WTC11 (cell line): Measurements from ENCODE around the gene COG1. TPM values are rescaled to one million over a fixed set of nuclear protein-coding genes. Genes with fewer than 3 reads are reported as not detected.
A peak's percentile ranks its signal among the peaks of the same experiment; 100 is the strongest.

Source experiments
- ATAC-seq: fragments of 200-7000 bp; cut with Tn5 transposase; 2 replicates; pipeline ENCODE4 v1.10.0; 2021; ENCODE audit warnings: mild to moderate bottlenecking, moderate library complexity
- CTCF ChIA-PET: fragments of 300-600 bp; sonication (Branson Sonifier 250); formaldehyde crosslinking; loops from one replicate; lab custom pipeline; 2021; ENCODE audit warnings: antibody characterized with exemption; lab: Charles Lee
- POLR2A ChIA-PET: fragments of 350-600 bp; sonication (Branson Sonifier 250); formaldehyde crosslinking; loops from one replicate; lab custom pipeline; 2021; ENCODE audit warnings: antibody characterized with exemption; lab: Charles Lee
- DNase-seq: peaks from one replicate; pipeline ENCODE4 v3.0.0; 2021; ENCODE audit warnings: low spot score
- H3K27ac Mint-ChIP-seq: 2 replicates; pipeline ENCODE4 v1.8.0; 2021; ENCODE audit warnings: mixed read lengths
- H3K27me3 Mint-ChIP-seq: 2 replicates; pipeline ENCODE4 v1.8.0; 2021; ENCODE audit warnings: low read depth, mild to moderate bottlenecking, moderate library complexity, mixed read lengths
- H3K36me3 Mint-ChIP-seq: 2 replicates; pipeline ENCODE4 v1.8.0; 2021; ENCODE audit warnings: mixed read lengths
- H3K4me1 Mint-ChIP-seq: 2 replicates; pipeline ENCODE4 v1.8.0; 2022; ENCODE audit warnings: mixed read lengths
- H3K4me3 Mint-ChIP-seq: 2 replicates; pipeline ENCODE4 v1.8.0; 2021; ENCODE audit warnings: mild to moderate bottlenecking, moderate library complexity, mixed read lengths
- H3K9me3 Mint-ChIP-seq: 2 replicates; pipeline ENCODE4 v1.8.0; 2021; ENCODE audit warnings: mixed read lengths
- ARID4B ChIP-seq: sonication (generic); formaldehyde crosslinking; IDR thresholded peaks from 2 replicates; pipeline ENCODE4 v1.8.0; 2023; ENCODE audit warnings: missing genetic modification reagents, mild to moderate bottlenecking, borderline replicate concordance
- E2F4 ChIP-seq: sonication (generic); formaldehyde crosslinking; IDR thresholded peaks from 2 replicates; pipeline ENCODE4 v1.8.1; 2022; ENCODE audit warnings: low read depth, mild to moderate bottlenecking, moderate library complexity, missing genetic modification reagents, borderline replicate concordance
- GABPB1 ChIP-seq: sonication (generic); formaldehyde crosslinking; IDR thresholded peaks from 2 replicates; pipeline ENCODE4 v1.8.1; 2023; ENCODE audit warnings: mild to moderate bottlenecking, missing genetic modification reagents
- MYBL2 ChIP-seq: sonication (generic); formaldehyde crosslinking; IDR thresholded peaks from 2 replicates; pipeline ENCODE4 v1.8.1; 2023; ENCODE audit warnings: mild to moderate bottlenecking, moderate library complexity, missing genetic modification reagents
- PRRX2 ChIP-seq: fragments of 250-450 bp; sonication (Bioruptor Pico); IDR thresholded peaks from 2 replicates; pipeline ENCODE4 v1.8.0; 2021; ENCODE audit warnings: mild to moderate bottlenecking
- RORB ChIP-seq: fragments of 250-450 bp; sonication (Bioruptor Pico); IDR thresholded peaks from 2 replicates; pipeline ENCODE4 v1.9.0; 2021; ENCODE audit warnings: mild to moderate bottlenecking
- SOX15 ChIP-seq: fragments of 250-450 bp; sonication (Bioruptor Pico); IDR thresholded peaks from 2 replicates; pipeline ENCODE4 v1.9.0; 2021; ENCODE audit warnings: mild to moderate bottlenecking
- TEAD1 ChIP-seq: sonication (generic); formaldehyde crosslinking; IDR thresholded peaks from 2 replicates; pipeline ENCODE4 v1.8.0; 2022; ENCODE audit warnings: mild to moderate bottlenecking, missing genetic modification reagents
- ZNF121 ChIP-seq: sonication (generic); formaldehyde crosslinking; IDR thresholded peaks from 2 replicates; pipeline ENCODE4 v1.8.0; 2023; ENCODE audit warnings: missing genetic modification reagents
- ZNF263 ChIP-seq: sonication (generic); formaldehyde crosslinking; IDR thresholded peaks from 2 replicates; pipeline ENCODE4 v1.8.1; 2022; ENCODE audit warnings: low read depth, mild to moderate bottlenecking, moderate library complexity, missing genetic modification reagents
- ZNF423 ChIP-seq: fragments of 250-450 bp; sonication (Bioruptor Pico); IDR thresholded peaks from 2 replicates; pipeline ENCODE4 v2.1.2; 2022; ENCODE audit warnings: mild to moderate bottlenecking, moderate library complexity
- total RNA-seq: library from RNA; stranded (reverse); gene quantifications from 3 replicates; pipeline ENCODE4 v1.2.3, GENCODE V29; 2021
- TF ChIP-seq, protein P1 (sequence below): sonication (generic); formaldehyde crosslinking; IDR thresholded peaks from 2 replicates; pipeline ENCODE4 v1.8.0; 2022; ENCODE audit warnings: mild to moderate bottlenecking, missing genetic modification reagents
- TF ChIP-seq, protein P2 (sequence below): sonication (generic); formaldehyde crosslinking; conservative IDR thresholded peaks from 2 replicates; pipeline ENCODE4 v1.8.1; 2022; ENCODE audit warnings: mild to moderate bottlenecking, missing genetic modification reagents
- TF ChIP-seq, protein P3 (sequence below): sonication (generic); formaldehyde crosslinking; IDR thresholded peaks from 2 replicates; pipeline ENCODE4 v1.8.0; 2023; ENCODE audit warnings: mild to moderate bottlenecking, missing genetic modification reagents
- TF ChIP-seq, protein P4 (sequence below): sonication (generic); formaldehyde crosslinking; IDR thresholded peaks from 2 replicates; pipeline ENCODE4 v1.8.0; 2022; ENCODE audit warnings: missing genetic modification reagents

Gene COG1
- total RNA-seq, 1 experiment from 2014 or later, result 22.6 TPM

DNA sequence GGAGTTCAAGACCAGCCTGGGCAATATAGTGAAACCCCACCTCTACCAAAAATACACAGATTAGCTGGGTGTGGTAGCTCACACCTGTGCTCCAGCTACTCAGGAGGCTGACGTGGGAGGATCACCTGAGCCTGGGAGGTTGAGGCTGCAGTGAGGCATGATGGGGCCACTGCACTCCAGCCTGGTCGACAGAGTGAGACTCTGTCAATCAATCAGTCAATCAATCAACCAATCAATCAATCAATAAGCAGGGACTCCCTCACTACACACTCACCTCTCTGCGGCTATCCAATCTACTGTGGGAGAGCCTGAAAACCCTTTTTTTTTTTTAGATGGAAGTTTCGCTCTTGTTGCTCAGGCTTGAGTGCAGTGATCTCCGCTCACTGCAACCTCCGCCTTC, 37.2 kb downstream of the COG1 start:
- Mint-ChIP-seq H3K4me3 (peak overlapping the region; percentile 97), H3K36me3 (peaks cover 8% of the 10 kb centered on the region), H3K27me3 (no peaks in the 10 kb centered on the region), H3K9me3 (no peaks in the 10 kb centered on the region), H3K4me1 (peaks cover 61% of the 10 kb centered on the region), H3K27ac (no peak overlapping the region; the same call in 1 of the 2 replicates)
- CTCF ChIA-PET, result interaction anchor here (0.8 to 1.4 kb wide), 2 partner anchors 33 to 140 kb away, joined by 5 to 6 read pairs; no protein-coding TSS in a partner anchor
- ATAC-seq, result no peak
- POLR2A ChIA-PET, result no interaction called here
- DNase-seq, result no peak
- TF ChIP-seq ZNF121 (CRISPR knock-in tag) (peak; percentile 80), SOX15 (CRISPR knock-in tag) (no peak)

DNA sequence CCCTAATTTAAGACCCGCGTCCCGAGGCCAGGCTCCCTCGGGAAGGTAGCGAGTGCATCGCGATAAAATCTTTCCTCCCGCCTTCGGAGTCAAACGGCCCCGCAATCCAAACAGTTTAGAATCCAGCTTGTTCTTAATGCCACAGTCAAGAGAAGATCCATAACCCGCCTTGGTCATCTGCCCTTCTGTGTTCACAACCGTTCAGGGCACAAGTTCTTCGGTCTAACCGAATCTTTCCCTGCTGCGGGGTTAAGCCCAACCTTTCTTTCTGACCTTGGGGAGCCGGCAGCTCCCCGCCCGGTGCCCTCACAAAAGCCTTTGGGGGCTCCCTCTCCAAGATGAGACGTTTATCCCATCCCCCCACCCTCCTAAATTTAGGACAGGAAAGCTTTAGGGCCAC, 38.5 kb downstream of the COG1 start:
- ATAC-seq, result no peak
- POLR2A ChIA-PET, result interaction anchor here (0.6 to 0.9 kb wide), 3 partner anchors 24 to 80 kb away, joined by 3 to 5 read pairs (median 4); no protein-coding TSS in a partner anchor
- TF ChIP-seq, protein P1, sequence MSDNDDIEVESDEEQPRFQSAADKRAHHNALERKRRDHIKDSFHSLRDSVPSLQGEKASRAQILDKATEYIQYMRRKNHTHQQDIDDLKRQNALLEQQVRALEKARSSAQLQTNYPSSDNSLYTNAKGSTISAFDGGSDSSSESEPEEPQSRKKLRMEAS (CRISPR knock-in tag), result no peak
- TF ChIP-seq ZNF423 (CRISPR knock-in tag), result no peak
- TF ChIP-seq, protein P2, sequence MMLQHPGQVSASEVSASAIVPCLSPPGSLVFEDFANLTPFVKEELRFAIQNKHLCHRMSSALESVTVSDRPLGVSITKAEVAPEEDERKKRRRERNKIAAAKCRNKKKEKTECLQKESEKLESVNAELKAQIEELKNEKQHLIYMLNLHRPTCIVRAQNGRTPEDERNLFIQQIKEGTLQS, result no peak
- TF ChIP-seq E2F4 (CRISPR knock-in tag), result no peak
- TF ChIP-seq ZNF263 (CRISPR knock-in tag), result no peak
- TF ChIP-seq RORB (CRISPR knock-in tag), result no peak
- no peak for TF ChIP-seq PRRX2 (CRISPR knock-in tag)
- no peak for DNase-seq
- peaks cover 53% of the 10 kb centered on the region for H3K4me1 Mint-ChIP-seq
- peaks cover 16% of the 10 kb centered on the region for H3K36me3 Mint-ChIP-seq
- CTCF ChIA-PET, result interaction anchor here (1.1 to 2.8 kb wide), 10 partner anchors 8 to 968 kb away, joined by 3 to 18 read pairs (median 5); no protein-coding TSS in a partner anchor
- H3K27ac Mint-ChIP-seq, result peak overlapping the region; percentile 93
- no peaks in the 10 kb centered on the region for H3K27me3 Mint-ChIP-seq
- no peaks in the 10 kb centered on the region for H3K9me3 Mint-ChIP-seq
- peak overlapping the region; percentile 97 for H3K4me3 Mint-ChIP-seq

- peaks cover 47% of the 10 kb centered on the region for H3K4me1 Mint-ChIP-seq
- H3K36me3 Mint-ChIP-seq, result peaks cover 20% of the 10 kb centered on the region
- DNase-seq (peak; percentile 97), ATAC-seq (peak; percentile 92)
- no peaks in the 10 kb centered on the region for H3K27me3 Mint-ChIP-seq
- H3K9me3 Mint-ChIP-seq, result no peaks in the 10 kb centered on the region
- ChIA-PET POLR2A (interaction anchor here (0.6 to 1.3 kb wide), 7 partner anchors 9 to 110 kb away, joined by 3 to 8 read pairs (median 3); no protein-coding TSS in a partner anchor), CTCF (interaction anchor here (0.7 to 2.8 kb wide), 17 partner anchors 8 to 968 kb away, joined by 3 to 18 read pairs (median 4); partner anchors contain the start of gene COG1)
- peak overlapping the region; percentile 97 for H3K4me3 Mint-ChIP-seq
- peak overlapping the region; percentile 97 for H3K27ac Mint-ChIP-seq
- TF ChIP-seq, protein P3, sequence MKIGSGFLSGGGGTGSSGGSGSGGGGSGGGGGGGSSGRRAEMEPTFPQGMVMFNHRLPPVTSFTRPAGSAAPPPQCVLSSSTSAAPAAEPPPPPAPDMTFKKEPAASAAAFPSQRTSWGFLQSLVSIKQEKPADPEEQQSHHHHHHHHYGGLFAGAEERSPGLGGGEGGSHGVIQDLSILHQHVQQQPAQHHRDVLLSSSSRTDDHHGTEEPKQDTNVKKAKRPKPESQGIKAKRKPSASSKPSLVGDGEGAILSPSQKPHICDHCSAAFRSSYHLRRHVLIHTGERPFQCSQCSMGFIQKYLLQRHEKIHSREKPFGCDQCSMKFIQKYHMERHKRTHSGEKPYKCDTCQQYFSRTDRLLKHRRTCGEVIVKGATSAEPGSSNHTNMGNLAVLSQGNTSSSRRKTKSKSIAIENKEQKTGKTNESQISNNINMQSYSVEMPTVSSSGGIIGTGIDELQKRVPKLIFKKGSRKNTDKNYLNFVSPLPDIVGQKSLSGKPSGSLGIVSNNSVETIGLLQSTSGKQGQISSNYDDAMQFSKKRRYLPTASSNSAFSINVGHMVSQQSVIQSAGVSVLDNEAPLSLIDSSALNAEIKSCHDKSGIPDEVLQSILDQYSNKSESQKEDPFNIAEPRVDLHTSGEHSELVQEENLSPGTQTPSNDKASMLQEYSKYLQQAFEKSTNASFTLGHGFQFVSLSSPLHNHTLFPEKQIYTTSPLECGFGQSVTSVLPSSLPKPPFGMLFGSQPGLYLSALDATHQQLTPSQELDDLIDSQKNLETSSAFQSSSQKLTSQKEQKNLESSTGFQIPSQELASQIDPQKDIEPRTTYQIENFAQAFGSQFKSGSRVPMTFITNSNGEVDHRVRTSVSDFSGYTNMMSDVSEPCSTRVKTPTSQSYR, result no peak
- TF ChIP-seq, protein P4, sequence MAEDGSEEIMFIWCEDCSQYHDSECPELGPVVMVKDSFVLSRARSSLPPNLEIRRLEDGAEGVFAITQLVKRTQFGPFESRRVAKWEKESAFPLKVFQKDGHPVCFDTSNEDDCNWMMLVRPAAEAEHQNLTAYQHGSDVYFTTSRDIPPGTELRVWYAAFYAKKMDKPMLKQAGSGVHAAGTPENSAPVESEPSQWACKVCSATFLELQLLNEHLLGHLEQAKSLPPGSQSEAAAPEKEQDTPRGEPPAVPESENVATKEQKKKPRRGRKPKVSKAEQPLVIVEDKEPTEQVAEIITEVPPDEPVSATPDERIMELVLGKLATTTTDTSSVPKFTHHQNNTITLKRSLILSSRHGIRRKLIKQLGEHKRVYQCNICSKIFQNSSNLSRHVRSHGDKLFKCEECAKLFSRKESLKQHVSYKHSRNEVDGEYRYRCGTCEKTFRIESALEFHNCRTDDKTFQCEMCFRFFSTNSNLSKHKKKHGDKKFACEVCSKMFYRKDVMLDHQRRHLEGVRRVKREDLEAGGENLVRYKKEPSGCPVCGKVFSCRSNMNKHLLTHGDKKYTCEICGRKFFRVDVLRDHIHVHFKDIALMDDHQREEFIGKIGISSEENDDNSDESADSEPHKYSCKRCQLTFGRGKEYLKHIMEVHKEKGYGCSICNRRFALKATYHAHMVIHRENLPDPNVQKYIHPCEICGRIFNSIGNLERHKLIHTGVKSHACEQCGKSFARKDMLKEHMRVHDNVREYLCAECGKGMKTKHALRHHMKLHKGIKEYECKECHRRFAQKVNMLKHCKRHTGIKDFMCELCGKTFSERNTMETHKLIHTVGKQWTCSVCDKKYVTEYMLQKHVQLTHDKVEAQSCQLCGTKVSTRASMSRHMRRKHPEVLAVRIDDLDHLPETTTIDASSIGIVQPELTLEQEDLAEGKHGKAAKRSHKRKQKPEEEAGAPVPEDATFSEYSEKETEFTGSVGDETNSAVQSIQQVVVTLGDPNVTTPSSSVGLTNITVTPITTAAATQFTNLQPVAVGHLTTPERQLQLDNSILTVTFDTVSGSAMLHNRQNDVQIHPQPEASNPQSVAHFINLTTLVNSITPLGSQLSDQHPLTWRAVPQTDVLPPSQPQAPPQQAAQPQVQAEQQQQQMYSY, result peak; percentile 42; the same call in 1 of the 2 replicates
- TF ChIP-seq GABPB1 (CRISPR knock-in tag) (peak; percentile 60), TEAD1 (CRISPR knock-in tag) (no peak), ARID4B (peak; percentile 56; the same call in 1 of the 2 replicates), MYBL2 (peak; percentile 32; the same call in 1 of the 2 replicates)
These were observed 39.2 kb downstream of the COG1 start for GRCh38 chr17:73231841-73232586.
